ENCODE results near the gene OR1S2. TPM values are rescaled to one million over a fixed set of nuclear protein-coding genes. Genes with fewer than 3 reads are reported as not detected.
"Not testable (repeated sequence)": the region's sequence is repeated elsewhere in the genome, so short reads cannot be mapped to it uniquely, and the experiment has no call there.

OR1S2 gene, protein sequence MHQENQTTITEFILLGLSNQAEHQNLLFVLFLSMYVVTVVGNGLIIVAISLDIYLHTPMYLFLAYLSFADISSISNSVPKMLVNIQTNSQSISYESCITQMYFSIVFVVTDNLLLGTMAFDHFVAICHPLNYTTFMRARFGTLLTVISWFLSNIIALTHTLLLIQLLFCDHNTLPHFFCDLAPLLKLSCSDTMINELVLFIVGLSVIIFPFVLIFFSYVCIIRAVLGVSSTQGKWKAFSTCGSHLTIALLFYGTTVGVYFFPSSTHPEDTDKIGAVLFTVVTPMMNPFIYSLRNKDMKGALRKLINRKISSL
- total RNA-seq (not detected), polyA plus RNA-seq (not detected)
- long read RNA-seq, donor 1 = 0 reads
- long read RNA-seq, donor 2 = 0 reads
- long read RNA-seq, donor 3 = 0 reads
- long read RNA-seq, donor 4 = 0 reads

DNA sequence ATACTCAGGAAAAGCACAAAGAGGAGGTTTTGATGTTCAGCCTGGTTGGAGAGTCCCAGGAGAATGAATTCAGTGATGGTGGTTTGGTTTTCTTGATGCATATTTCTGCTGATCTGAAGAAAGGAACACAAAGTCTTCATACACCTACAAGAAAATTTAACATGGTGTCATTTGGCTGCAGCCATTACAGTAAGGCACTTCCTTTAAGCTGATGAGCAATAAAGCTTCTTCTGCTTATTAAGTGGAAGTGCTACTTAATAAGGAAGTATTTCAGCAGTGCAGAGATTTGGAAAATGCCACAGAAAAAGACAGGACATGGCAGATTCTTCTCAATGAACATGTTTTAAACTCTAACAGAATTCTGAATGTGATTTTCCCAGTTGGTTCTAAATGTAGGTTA is at the start of gene OR1S2:
Gene OR1S2, minus strand, starts transcription at position 101 of the 400 bp plus-strand sequence. Its CDS starts 0 bp downstream, at position 101.
- intact Hi-C loops (cut with DNase I) = no loop called here
- Histone ChIP-seq H3K27me3 (ENCODE audit: control insufficient read depth, insufficient read depth) (no peaks in the 10 kb centered on the region), H3K4me3 (ENCODE audit: low read length) (no peak within 1 kb of the TSS), H3K4me1 (ENCODE audit: control insufficient read depth, insufficient read depth, low read length) (no peaks in the 10 kb centered on the region), H3K27ac (ENCODE audit: low read length) (no peak within 1 kb of the TSS), H3K9me3 (ENCODE audit: control insufficient read depth, low read length) (no peaks in the 10 kb centered on the region)
- no peak for DNase-seq
- no peak for ATAC-seq

DNA sequence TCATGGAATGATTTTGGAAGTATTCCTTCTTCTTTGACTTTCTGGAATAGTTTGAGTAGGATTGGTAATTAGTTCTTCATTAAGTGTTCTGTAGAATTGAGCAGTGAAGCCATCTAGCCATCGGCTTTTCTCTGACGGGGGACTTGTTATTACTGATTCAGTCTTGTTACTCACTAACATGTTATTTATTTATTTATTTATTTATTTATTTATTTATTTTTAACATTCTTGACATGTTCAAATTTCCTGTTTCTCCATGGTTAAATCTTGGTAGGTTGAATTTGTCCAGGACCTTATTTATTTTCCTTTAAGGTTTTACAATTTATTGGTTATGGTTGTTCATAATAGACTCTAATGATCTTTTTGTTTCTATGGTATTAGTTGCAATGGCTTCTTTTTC is 40.0 kb upstream of the OR1S2 start:
- WGBS = 95% methylated on average over 2 of the region's 2 CpGs

DNA sequence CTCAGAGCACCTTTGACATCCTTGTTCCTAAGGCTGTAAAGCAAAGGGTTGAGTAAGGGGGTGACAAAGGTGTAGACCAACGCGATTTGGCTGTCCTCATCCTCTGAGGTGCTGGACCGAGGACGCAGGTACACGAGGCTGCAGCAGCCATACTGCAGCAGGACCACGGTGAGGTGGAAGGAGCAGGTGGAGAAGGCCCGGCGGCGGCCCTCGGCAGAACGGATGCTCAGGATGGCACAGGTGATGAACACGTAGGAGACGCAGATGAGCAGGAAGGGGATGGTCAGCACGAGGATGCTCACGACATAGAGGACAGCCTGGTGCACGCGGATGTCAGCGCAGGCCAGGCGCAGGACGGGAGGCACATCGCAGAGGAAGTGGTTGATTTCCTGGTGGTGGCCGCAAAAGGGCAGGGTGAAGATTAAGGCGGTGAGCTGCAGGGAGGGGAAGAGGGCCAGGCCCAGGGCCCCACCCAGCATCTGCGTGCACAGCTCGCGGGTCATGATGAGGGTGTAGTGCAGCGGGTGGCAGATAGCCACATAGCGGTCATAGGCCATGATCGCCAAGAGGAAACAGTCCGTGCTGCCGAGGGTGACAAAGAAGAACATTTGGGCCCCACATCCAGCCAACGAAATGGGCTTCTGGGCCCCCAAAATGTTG is 24.1 kb upstream of the OR1S2 start:
- no peaks in the 10 kb centered on the region for H3K9me3 ChIP-seq (ENCODE audit: control insufficient read depth, low read length)
- no peak overlapping the region for H3K27ac ChIP-seq (ENCODE audit: low read length)
- 91% methylated on average over 32 of the region's 32 CpGs for WGBS
- ATAC-seq (no peak), DNase-seq (peak in 1 of 3 donors; percentile 21)
- H3K4me1 ChIP-seq (ENCODE audit: control insufficient read depth, insufficient read depth, low read length) = no peaks in the 10 kb centered on the region
- H3K27me3 ChIP-seq (ENCODE audit: control insufficient read depth, insufficient read depth) = no peaks in the 10 kb centered on the region
- no peak overlapping the region for H3K4me3 ChIP-seq (ENCODE audit: low read length)
- intact Hi-C loops (cut with DNase I) = no loop called here

More for the DNA sequence above, 40.0 kb upstream of the OR1S2 start:
- Histone ChIP-seq H3K27me3 (ENCODE audit: control insufficient read depth, insufficient read depth) (no peaks in the 10 kb centered on the region), H3K4me1 (ENCODE audit: control insufficient read depth, insufficient read depth, low read length) (no peaks in the 10 kb centered on the region), H3K9me3 (ENCODE audit: control insufficient read depth, low read length) (no peaks in the 10 kb centered on the region), H3K4me3 (ENCODE audit: low read length) (no peak overlapping the region), H3K27ac (ENCODE audit: low read length) (no peak overlapping the region)
- ATAC-seq (no peak), DNase-seq (no peak)
- intact Hi-C loops (cut with DNase I) = no loop called here

DNA sequence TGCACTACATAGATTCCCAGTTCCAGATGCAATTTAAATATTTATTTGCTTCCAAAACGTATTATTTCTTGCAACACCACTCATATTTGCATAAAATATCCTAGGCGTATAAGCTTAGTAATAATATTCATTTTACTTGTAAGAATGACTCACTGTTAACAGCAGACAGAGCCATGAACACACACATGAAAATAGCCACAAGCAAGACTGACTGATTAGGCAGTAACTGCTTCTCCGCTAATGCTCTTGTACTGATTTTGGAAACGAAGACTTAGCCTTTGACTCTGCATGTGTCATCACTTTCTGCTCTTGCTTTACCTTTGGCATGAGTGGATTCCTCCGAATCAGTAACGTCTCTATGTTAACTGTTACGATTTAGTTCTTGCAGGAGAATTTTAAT is 18.8 kb upstream of the OR1S2 start:
- H3K27ac ChIP-seq (ENCODE audit: low read length) = no peak overlapping the region
- no peaks in the 10 kb centered on the region for H3K4me1 ChIP-seq (ENCODE audit: control insufficient read depth, insufficient read depth, low read length)
- 69% methylated on average over 7 of the region's 7 CpGs for WGBS
- H3K9me3 ChIP-seq (ENCODE audit: control insufficient read depth, low read length) = no peaks in the 10 kb centered on the region
- H3K4me3 ChIP-seq (ENCODE audit: low read length) = no peak overlapping the region
- ATAC-seq = no peak
- no peaks in the 10 kb centered on the region for H3K27me3 ChIP-seq (ENCODE audit: control insufficient read depth, insufficient read depth)
- no peak for DNase-seq
- intact Hi-C loops (cut with DNase I) = no loop called here

DNA sequence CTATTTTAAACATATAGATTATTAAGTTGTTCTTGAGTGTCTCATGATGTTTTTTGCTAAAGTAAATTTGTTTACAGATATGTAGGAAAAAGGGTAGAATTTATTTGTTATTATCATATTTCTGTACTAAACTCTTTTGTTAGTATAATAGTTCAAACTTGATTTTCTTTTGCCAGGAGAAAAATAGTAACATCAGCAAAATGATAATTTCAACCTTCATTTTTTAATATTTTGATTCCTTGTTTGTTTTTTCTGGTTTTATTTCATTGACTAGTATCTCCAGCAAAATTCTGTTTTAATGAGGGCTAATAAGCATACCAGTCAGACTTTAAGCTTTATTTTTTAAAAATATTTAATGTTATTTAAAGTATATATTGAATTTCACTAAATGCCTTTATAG is 12.5 kb upstream of the OR1S2 start:
- no peak overlapping the region for H3K27ac ChIP-seq (ENCODE audit: low read length)
- no peak overlapping the region for H3K4me3 ChIP-seq (ENCODE audit: low read length)
- no peak for DNase-seq
- H3K9me3 ChIP-seq (ENCODE audit: control insufficient read depth, low read length) = no peaks in the 10 kb centered on the region
- intact Hi-C loops (cut with DNase I) = no loop called here
- ATAC-seq = no peak
- no peaks in the 10 kb centered on the region for H3K4me1 ChIP-seq (ENCODE audit: control insufficient read depth, insufficient read depth, low read length)
- no peaks in the 10 kb centered on the region for H3K27me3 ChIP-seq (ENCODE audit: control insufficient read depth, insufficient read depth)

DNA sequence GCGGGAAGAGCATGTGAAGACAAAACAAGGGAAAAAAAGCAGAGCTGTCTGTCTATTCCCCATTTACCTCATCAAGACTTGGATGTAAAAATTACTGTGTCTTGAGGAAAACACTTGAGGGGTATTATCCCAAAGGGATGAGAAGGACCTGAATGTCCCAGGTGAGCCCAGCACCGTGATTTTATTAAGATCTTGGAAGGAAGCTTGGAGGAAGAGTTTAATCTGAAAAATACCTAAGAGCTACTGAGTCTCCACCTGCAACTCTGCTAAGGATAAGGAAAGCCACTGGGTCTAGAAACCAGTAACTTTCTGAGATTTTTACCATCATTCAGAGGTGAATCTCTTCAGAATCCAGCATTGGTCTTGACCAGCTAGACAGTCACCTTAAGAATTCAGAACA is 8.5 kb upstream of the OR1S2 start, which contains the start of gene OR1S1:
Gene OR1S1, plus strand, starts transcription at position 301 of the 400 bp plus-strand sequence.
- H3K9me3 ChIP-seq (ENCODE audit: control insufficient read depth, low read length); ATAC-seq; intact Hi-C loops (cut with DNase I); H3K4me1 ChIP-seq (ENCODE audit: control insufficient read depth, insufficient read depth, low read length); DNase-seq; H3K27ac ChIP-seq (ENCODE audit: low read length); H3K27me3 ChIP-seq (ENCODE audit: control insufficient read depth, insufficient read depth); H3K4me3 ChIP-seq (ENCODE audit: low read length): not testable (repeated sequence)
- 74% methylated on average over 2 of the region's 2 CpGs for WGBS

DNA sequence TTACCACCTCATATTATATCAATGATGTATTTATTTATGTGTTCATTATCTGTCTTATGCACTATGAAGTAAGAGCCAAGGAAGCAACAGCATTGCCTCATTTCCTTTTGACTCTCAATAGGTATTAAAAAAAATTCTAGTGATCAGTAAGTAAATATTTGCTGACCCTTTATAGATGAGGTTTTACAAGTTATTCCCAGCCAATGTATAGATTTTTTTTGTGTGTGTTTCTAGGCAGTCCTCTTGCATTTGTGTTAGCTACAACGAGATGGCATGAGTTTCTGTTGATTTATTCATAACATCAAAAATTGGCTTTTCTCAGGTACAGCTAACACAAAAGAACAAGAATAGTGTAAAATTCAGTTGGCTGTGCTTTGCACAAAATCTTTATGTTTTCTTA is 4.7 kb downstream of the OR1S2 start:
- Histone ChIP-seq H3K4me3 (ENCODE audit: low read length) (no peak overlapping the region), H3K27ac (ENCODE audit: low read length) (no peak overlapping the region), H3K4me1 (ENCODE audit: control insufficient read depth, insufficient read depth, low read length) (no peaks in the 10 kb centered on the region), H3K27me3 (ENCODE audit: control insufficient read depth, insufficient read depth) (no peaks in the 10 kb centered on the region), H3K9me3 (ENCODE audit: control insufficient read depth, low read length) (no peaks in the 10 kb centered on the region)
- WGBS = 45% methylated on average over 1 of the region's 1 CpG
- intact Hi-C loops (cut with DNase I) = no loop called here
- DNase-seq = no peak
- ATAC-seq = no peak

DNA sequence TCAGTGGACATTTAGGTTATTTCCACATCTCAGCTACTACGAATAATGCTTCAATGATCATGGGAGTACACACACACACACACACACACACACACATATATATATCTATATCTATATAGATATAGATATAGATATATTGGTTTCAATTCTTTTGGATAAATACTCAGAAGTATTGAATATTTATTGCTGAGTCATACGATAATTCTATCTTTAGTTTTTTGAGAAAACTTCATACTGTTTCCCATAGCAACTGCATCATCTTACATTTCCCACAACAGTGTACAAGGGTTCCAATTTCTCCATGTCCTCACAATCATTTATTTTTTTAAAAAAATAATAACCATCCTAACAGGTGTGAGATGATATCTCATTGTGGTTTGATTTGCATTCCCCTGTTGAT is 8.0 kb downstream of the OR1S2 start:
- 90% methylated on average over 2 of the region's 2 CpGs for WGBS
- intact Hi-C loops (cut with DNase I) = no loop called here
- no peak for ATAC-seq

DNA sequence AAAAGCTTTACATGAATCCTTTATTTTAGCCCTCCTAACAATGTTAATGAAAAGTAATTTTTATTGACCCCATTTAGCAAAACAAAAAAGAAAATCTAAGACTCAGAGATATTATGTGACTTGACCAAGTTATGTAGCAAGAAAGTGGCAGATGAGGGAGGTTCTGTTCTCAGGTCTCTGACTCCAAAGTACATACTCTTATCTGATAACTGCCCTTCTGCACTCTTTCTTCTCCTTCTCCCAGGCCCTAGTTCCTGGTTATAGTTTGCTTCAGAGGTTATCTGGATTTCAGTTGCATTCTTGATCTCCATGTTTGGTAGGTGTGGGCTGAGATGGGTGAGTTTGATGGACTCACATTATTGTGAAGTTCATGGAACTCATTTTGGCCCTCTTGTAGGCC is 10.6 kb downstream of the OR1S2 start:
- Histone ChIP-seq H3K27ac (ENCODE audit: low read length) (no peak overlapping the region), H3K9me3 (ENCODE audit: control insufficient read depth, low read length) (no peaks in the 10 kb centered on the region), H3K4me3 (ENCODE audit: low read length) (no peak overlapping the region), H3K27me3 (ENCODE audit: control insufficient read depth, insufficient read depth) (no peaks in the 10 kb centered on the region), H3K4me1 (ENCODE audit: control insufficient read depth, insufficient read depth, low read length) (no peaks in the 10 kb centered on the region)
- DNase-seq (no peak), ATAC-seq (no peak)
- intact Hi-C loops (cut with DNase I) = no loop called here

More for the DNA sequence above, 8.0 kb downstream of the OR1S2 start:
- no peaks in the 10 kb centered on the region for H3K27me3 ChIP-seq (ENCODE audit: control insufficient read depth, insufficient read depth)
- H3K4me1 ChIP-seq (ENCODE audit: control insufficient read depth, insufficient read depth, low read length) = no peaks in the 10 kb centered on the region
- H3K9me3 ChIP-seq (ENCODE audit: control insufficient read depth, low read length) = no peaks in the 10 kb centered on the region
- DNase-seq = no peak
- H3K4me3 ChIP-seq (ENCODE audit: low read length) = no peak overlapping the region
- no peak overlapping the region for H3K27ac ChIP-seq (ENCODE audit: low read length)

DNA sequence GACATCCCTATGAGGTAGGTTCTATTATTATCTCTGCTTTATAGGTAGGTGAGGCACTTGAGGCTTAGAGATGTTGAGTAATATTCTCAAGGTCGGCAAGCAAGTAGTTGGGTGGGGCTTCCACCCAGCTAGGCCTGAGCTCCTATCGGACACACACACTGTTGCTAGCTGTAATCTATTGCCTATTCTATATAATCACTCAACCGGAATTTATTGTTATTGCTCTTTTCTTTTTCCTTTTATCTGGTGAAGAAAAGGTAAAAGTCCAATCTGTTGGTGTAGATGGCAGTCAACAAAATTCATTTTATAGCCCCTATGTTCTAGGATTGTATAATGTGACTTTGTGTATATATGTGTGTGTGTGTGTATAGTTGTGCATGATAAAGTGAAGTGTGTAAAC is 11.7 kb downstream of the OR1S2 start:
- H3K4me1 ChIP-seq (ENCODE audit: control insufficient read depth, insufficient read depth, low read length) = no peaks in the 10 kb centered on the region
- ATAC-seq = no peak
- H3K27me3 ChIP-seq (ENCODE audit: control insufficient read depth, insufficient read depth) = no peaks in the 10 kb centered on the region
- 83% methylated on average over 3 of the region's 3 CpGs for WGBS
- H3K27ac ChIP-seq (ENCODE audit: low read length) = no peak overlapping the region
- DNase-seq = no peak
- H3K9me3 ChIP-seq (ENCODE audit: control insufficient read depth, low read length) = no peaks in the 10 kb centered on the region
- H3K4me3 ChIP-seq (ENCODE audit: low read length) = no peak overlapping the region
- intact Hi-C loops (cut with DNase I) = no loop called here

DNA sequence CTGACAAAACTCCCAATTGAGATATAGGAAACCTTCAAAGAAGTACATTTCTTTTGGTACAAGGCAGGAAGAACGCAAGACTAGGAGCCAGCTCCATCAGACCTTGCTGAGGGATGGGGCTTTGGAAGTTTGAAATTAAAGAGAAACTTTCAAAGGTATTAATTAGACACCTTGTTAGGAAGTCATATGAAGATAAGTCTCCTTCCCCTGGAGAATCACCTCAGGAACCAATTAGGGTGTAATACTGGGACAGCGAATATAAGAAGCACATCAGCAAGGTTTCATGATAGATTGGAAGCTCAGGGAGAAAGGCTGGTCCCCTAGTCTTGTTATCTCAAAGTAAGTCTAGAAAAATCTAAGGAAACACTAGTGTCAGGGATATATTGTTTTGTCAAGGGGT is 15.2 kb downstream of the OR1S2 start, which contains the start of gene OR9Q2:
Gene OR9Q2, plus strand, starts transcription at position 301 of the 400 bp plus-strand sequence. CDS start 1,421 bp downstream, outside the sequence.
- ATAC-seq (no peak), DNase-seq (no peak)
- Histone ChIP-seq H3K4me1 (ENCODE audit: control insufficient read depth, insufficient read depth, low read length) (no peaks in the 10 kb centered on the region), H3K9me3 (ENCODE audit: control insufficient read depth, low read length) (no peaks in the 10 kb centered on the region), H3K4me3 (ENCODE audit: low read length) (no peak within 1 kb of the TSS), H3K27me3 (ENCODE audit: control insufficient read depth, insufficient read depth) (no peaks in the 10 kb centered on the region), H3K27ac (ENCODE audit: low read length) (no peak within 1 kb of the TSS)
- 91% methylated on average over 2 of the region's 2 CpGs for WGBS
- intact Hi-C loops (cut with DNase I) = no loop called here

Measured in right cardiac atrium (tissue), 5 donors.